GM12878 (cell line): ENCODE measurements around the gene KRTAP5-2. TPM values are rescaled to one million over a fixed set of nuclear protein-coding genes. Genes with fewer than 3 reads are reported as not detected.
A peak's percentile ranks its signal among the peaks of the same experiment; 100 is the strongest.

Source experiments
- BRCA1 ChIP-seq: IDR thresholded peaks from 2 replicates; pipeline ENCODE4 v1.6.1; 2011; ENCODE audit warnings: low read depth, low read length, improper control_type of control experiment
- CEBPZ ChIP-seq: fragments of 150-350 bp; IDR thresholded peaks from 2 replicates; pipeline ENCODE4 v1.6.1; 2016; ENCODE audit warnings: low read depth, low read length
- EP300 ChIP-seq, 2 experiments: fragments of 150-350 bp in 1 of 2; IDR thresholded peaks; 2 replicates each; pipeline ENCODE4 v1.6.1; 2011 to 2012; ENCODE audit warnings: low read depth in 2 of 2, low read length in 2 of 2, borderline replicate concordance in 1 of 2, improper control_type of control experiment in 1 of 2, inconsistent platforms in 1 of 2; ENCODE audit not compliant: control insufficient read depth in 1 of 2
- ESRRA ChIP-seq: IDR thresholded peaks from 2 replicates; pipeline ENCODE4 v1.6.1; 2012; ENCODE audit warnings: mild to moderate bottlenecking, low read length, improper control_type of control experiment
- HDGF ChIP-seq: fragments of 450-650 bp; IDR thresholded peaks from 2 replicates; pipeline ENCODE4 v1.6.1; 2016; ENCODE audit warnings: antibody characterized with exemption
- IKZF1 ChIP-seq: fragments of 450-650 bp; conservative IDR thresholded peaks from 2 replicates; pipeline ENCODE4 v1.6.1; 2017; ENCODE audit warnings: antibody characterized with exemption, mild to moderate bottlenecking
- IRF4 ChIP-seq: IDR thresholded peaks from 2 replicates; pipeline ENCODE4 v1.6.1; 2011; ENCODE audit warnings: low read depth, low read length
- JUND ChIP-seq: IDR thresholded peaks from 2 replicates; pipeline ENCODE4 v1.6.1; 2012; ENCODE audit warnings: low read depth, mild to moderate bottlenecking, low read length, improper control_type of control experiment, moderate library complexity
- KAT2A ChIP-seq: conservative IDR thresholded peaks from 2 replicates; pipeline ENCODE4 v1.6.1; 2011; ENCODE audit warnings: low read depth, low read length; ENCODE audit not compliant: control insufficient read depth
- MTA3 ChIP-seq: IDR thresholded peaks from 2 replicates; pipeline ENCODE4 v1.6.1; 2012; ENCODE audit warnings: low read length, inconsistent platforms, borderline replicate concordance
- MXI1 ChIP-seq: fragments of 150-350 bp; IDR thresholded peaks from 2 replicates; pipeline ENCODE4 v1.6.1; 2011; ENCODE audit warnings: low read depth, mild to moderate bottlenecking, inconsistent platforms, low read length, improper control_type of control experiment
- NFIC ChIP-seq: IDR thresholded peaks from 2 replicates; pipeline ENCODE4 v1.6.1; 2012; ENCODE audit warnings: low read depth, mild to moderate bottlenecking, inconsistent platforms, low read length, moderate library complexity
- NR2C1 ChIP-seq: fragments of 450-650 bp; IDR thresholded peaks from 2 replicates; pipeline ENCODE4 v1.6.1; 2017; ENCODE audit warnings: antibody characterized with exemption, mild to moderate bottlenecking, moderate library complexity
- POU2F2 ChIP-seq: IDR thresholded peaks from 3 replicates; pipeline ENCODE4 v1.6.1; 2011; ENCODE audit warnings: low read depth, mild to moderate bottlenecking, low read length, borderline replicate concordance
- RBBP5 ChIP-seq: fragments of 200-600 bp; sonication (generic); conservative IDR thresholded peaks from 2 replicates; pipeline ENCODE4 v1.6.1; 2016
- SKIL ChIP-seq: fragments of 450-650 bp; IDR thresholded peaks from 2 replicates; pipeline ENCODE4 v1.6.1; 2017; ENCODE audit warnings: mild to moderate bottlenecking, low read depth, inconsistent platforms; ENCODE audit not compliant: poor library complexity, severe bottlenecking
- SRF ChIP-seq, 2 experiments: IDR thresholded peaks; 2 replicates each; pipeline ENCODE4 v1.6.1; 2011; ENCODE audit warnings: low read depth in 2 of 2, low read length in 2 of 2, mild to moderate bottlenecking in 1 of 2, moderate library complexity in 1 of 2
- STAT1 ChIP-seq: fragments of 450-650 bp; conservative IDR thresholded peaks from 2 replicates; pipeline ENCODE4 v1.6.1; 2014; ENCODE audit warnings: antibody characterized with exemption, mild to moderate bottlenecking
- SUZ12 ChIP-seq: fragments of 200-600 bp; sonication (generic); IDR thresholded peaks from one replicate; pipeline ENCODE4 v1.6.1; 2018; ENCODE audit warnings: antibody characterized with exemption, mild to moderate bottlenecking; ENCODE audit not compliant: unreplicated experiment
- ZBED1 ChIP-seq: IDR thresholded peaks from 2 replicates; pipeline ENCODE4 v1.6.1; 2016; ENCODE audit warnings: borderline replicate concordance
- ZNF207 ChIP-seq: fragments of 450-650 bp; IDR thresholded peaks from 2 replicates; pipeline ENCODE4 v1.6.1; 2014; ENCODE audit warnings: antibody characterized with exemption, mild to moderate bottlenecking, borderline replicate concordance
- polyA plus RNA-seq, 11 experiments: library from polyadenylated mRNA; depleted of rRNA in 4 of 11; unstranded in 6 of 11; stranded (reverse) in 5 of 11; fragments of >200 nt; fragmentation: Nextera tagmentation in 4 of 11; fragmentation: Illumina TruSeq in 1 of 11; extraction: Ambion mirVana in 4 of 11; extraction: Trizol in 1 of 11; gene quantifications; 1 replicate in 1 of 11; 2 replicates in 10 of 11; pipeline versions ENCODE4 v1.2.1 to v1.2.3, GENCODE V29; 2011 to 2016; ENCODE audit warnings: inconsistent platforms in 2 of 11, missing spikeins in 2 of 11, low read depth in 1 of 11
- total RNA-seq, 4 experiments: library from RNA; depleted of rRNA in 3 of 4; stranded (reverse); fragments of >200 nt in 3 of 4; fragmentation: Illumina TruSeq in 1 of 4; extraction: Trizol in 1 of 4; gene quantifications; 2 replicates each; pipeline versions ENCODE4 v1.2.1 to v1.2.3, GENCODE V29; 2013 to 2021
- TF ChIP-seq, protein P1 (sequence below): IDR thresholded peaks from 2 replicates; pipeline ENCODE4 v1.6.1; 2012; ENCODE audit warnings: mild to moderate bottlenecking, low read depth, low read length

Gene KRTAP5-2
- total and polyA plus RNA-seq, 10 of the 15 experiments (the other 5 are each of a cell fraction or from before 2014, with no cell fraction given): not detected

DNA sequence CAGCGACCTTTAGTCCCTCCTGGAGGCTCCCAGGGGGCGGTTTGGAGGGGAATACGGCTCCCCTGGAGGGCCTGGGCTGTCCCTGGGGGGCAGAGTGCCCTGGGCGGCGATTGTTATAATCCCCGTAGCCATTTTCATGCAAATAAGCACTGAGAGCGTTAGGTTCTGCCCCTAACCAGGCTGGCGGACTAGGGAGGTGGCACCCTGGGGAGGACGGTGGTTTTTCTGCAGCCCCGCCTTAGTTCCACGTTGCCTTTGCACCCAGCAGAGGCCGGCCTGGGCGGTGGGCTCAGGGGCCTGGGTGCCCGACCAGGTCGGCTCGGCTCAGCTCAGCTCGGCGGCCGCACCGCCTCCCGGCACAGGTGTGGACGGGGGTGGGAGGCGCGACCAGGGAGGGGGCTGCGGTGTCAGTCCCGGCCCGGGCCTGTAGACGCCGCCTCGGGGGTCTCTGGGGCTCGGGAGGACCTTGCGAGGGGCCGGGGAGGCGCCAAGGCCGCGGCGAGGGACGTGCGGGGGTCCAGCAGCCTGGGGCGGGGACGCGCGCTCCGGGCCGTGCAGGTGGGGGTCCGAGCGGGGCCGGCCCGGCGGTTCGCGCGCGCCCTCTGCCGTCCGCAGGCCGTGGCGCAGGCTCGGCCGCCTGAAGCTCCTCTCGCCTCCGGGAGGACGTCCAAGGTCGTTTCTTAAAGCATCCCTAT, 23.7 kb downstream of the KRTAP5-2 start (continued):
- TF ChIP-seq MXI1: 0 out of 2 replicates have a peak, but pooled peaks have one; percentile 27
- no peak for TF ChIP-seq SKIL
- no peak for TF ChIP-seq JUND
- TF ChIP-seq BRCA1: no peak
- TF ChIP-seq CEBPZ: no peak
- TF ChIP-seq STAT1: no peak
- TF ChIP-seq IKZF1: 0 out of 2 replicates have a peak, but pooled peaks have one; percentile 25
- TF ChIP-seq POU2F2: 0 out of 3 replicates have a peak, but pooled peaks have one; percentile 24
- no peak for TF ChIP-seq IRF4
- TF ChIP-seq EP300 (IDR thresholded peaks at IDR 0.05; ENCODE audit: borderline replicate concordance in 1 of 2, control insufficient read depth in 1 of 2, low read depth in 2 of 2, low read length in 2 of 2): no peak
- TF ChIP-seq ZNF207: no peak
- TF ChIP-seq, protein P1, sequence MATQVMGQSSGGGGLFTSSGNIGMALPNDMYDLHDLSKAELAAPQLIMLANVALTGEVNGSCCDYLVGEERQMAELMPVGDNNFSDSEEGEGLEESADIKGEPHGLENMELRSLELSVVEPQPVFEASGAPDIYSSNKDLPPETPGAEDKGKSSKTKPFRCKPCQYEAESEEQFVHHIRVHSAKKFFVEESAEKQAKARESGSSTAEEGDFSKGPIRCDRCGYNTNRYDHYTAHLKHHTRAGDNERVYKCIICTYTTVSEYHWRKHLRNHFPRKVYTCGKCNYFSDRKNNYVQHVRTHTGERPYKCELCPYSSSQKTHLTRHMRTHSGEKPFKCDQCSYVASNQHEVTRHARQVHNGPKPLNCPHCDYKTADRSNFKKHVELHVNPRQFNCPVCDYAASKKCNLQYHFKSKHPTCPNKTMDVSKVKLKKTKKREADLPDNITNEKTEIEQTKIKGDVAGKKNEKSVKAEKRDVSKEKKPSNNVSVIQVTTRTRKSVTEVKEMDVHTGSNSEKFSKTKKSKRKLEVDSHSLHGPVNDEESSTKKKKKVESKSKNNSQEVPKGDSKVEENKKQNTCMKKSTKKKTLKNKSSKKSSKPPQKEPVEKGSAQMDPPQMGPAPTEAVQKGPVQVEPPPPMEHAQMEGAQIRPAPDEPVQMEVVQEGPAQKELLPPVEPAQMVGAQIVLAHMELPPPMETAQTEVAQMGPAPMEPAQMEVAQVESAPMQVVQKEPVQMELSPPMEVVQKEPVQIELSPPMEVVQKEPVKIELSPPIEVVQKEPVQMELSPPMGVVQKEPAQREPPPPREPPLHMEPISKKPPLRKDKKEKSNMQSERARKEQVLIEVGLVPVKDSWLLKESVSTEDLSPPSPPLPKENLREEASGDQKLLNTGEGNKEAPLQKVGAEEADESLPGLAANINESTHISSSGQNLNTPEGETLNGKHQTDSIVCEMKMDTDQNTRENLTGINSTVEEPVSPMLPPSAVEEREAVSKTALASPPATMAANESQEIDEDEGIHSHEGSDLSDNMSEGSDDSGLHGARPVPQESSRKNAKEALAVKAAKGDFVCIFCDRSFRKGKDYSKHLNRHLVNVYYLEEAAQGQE: no peak
- TF ChIP-seq SUZ12: peak; percentile 91
- TF ChIP-seq SRF (IDR thresholded peaks at IDR 0.05; ENCODE audit: low read depth in 2 of 2, low read length in 2 of 2): no peak
- TF ChIP-seq NR2C1: no peak
- TF ChIP-seq NFIC: no peak
- no peak for TF ChIP-seq RBBP5
- TF ChIP-seq ZBED1: no peak
- no peak for TF ChIP-seq HDGF
- no peak for TF ChIP-seq MTA3
- no peak for TF ChIP-seq KAT2A
- peak; percentile 82; the same call in 1 of the 2 replicates for TF ChIP-seq ESRRA
